ENCODE results near the gene SLC25A24. TPM values are rescaled to one million over a fixed set of nuclear protein-coding genes. Genes with fewer than 3 reads are reported as not detected.

The SLC25A24 gene
- total RNA-seq, 1 donor from 2014 or later: 51.0 TPM

- no peak for DNase-seq (ENCODE audit: low spot score)
Measured at GRCh38 chr1:108106775-108107174, 93.4 kb downstream of the SLC25A24 start.

GRCh38 chr1:108100148-108100547 lies 100.0 kb downstream of the SLC25A24 start:
- DNase-seq (ENCODE audit: low spot score): no peak

GRCh38 chr1:108097018-108097417 lies 103.1 kb downstream of the SLC25A24 start:
- DNase-seq (ENCODE audit: low spot score): no peak

GRCh38 chr1:108096089-108096488 lies 104.1 kb downstream of the SLC25A24 start:
- DNase-seq (ENCODE audit: low spot score): no peak

GRCh38 chr1:108089477-108089876 lies 110.7 kb downstream of the SLC25A24 start:
- no peak for DNase-seq (ENCODE audit: low spot score)

GRCh38 chr1:108085628-108086027 lies 114.5 kb downstream of the SLC25A24 start:
- no peak for DNase-seq (ENCODE audit: low spot score)

GRCh38 chr1:108084866-108085477 lies 115.2 kb downstream of the SLC25A24 start:
- DNase-seq (ENCODE audit: low spot score): no peak

Other genes starting within 250 kb of the SLC25A24 start
- 1.9 TPM for gene VAV3, start 235.2 kb downstream of the SLC25A24 start, total RNA-seq (ENCODE audit: insufficient read depth, low replicate concordance)
- gene NBPF4, start 43.7 kb upstream of the SLC25A24 start, total RNA-seq (ENCODE audit: insufficient read depth, low replicate concordance): 0.96 TPM
- not detected for gene NBPF6, start 250.0 kb upstream of the SLC25A24 start, total RNA-seq (ENCODE audit: insufficient read depth, low replicate concordance)